Activated CD8-positive, alpha-beta memory T cell treated with anti-CD3 and anti-CD28 coated beads for 36 hours (primary cell): ENCODE data around the gene PPP1R9B. TPM values are rescaled to one million over a fixed set of nuclear protein-coding genes. Genes with fewer than 3 reads are reported as not detected.

Experiments used
- CTCF ChIA-PET: fragments of 350-600 bp; sonication (Branson Sonifier 250); formaldehyde crosslinking; loops from one replicate; lab custom pipeline; 2021; ENCODE audit warnings: antibody characterized with exemption; lab: Charles Lee
- POLR2A ChIA-PET: fragments of 350-600 bp; sonication (Branson Sonifier 250); formaldehyde crosslinking; loops from one replicate; lab custom pipeline; 2021; ENCODE audit warnings: antibody characterized with exemption; lab: Charles Lee
- total RNA-seq, 2 experiments: library from RNA; stranded (reverse); gene quantifications; one replicate each; pipeline ENCODE4 v1.2.3, GENCODE V29; 2021

The PPP1R9B gene
- total RNA-seq, 2 experiments from 2014 or later = 69.6 to 70.6 TPM

- ChIA-PET POLR2A (no interaction called here), CTCF (interaction anchor here (0.6 to 2.0 kb wide), 7 partner anchors 9 to 62 kb away, joined by 3 to 14 read pairs (median 5); no protein-coding TSS in a partner anchor)
These were observed 27.7 kb upstream of the PPP1R9B start for GRCh38 chr17:50177983-50178834.

GRCh38 chr17:50177476-50177875 lies 27.0 kb upstream of the PPP1R9B start:
- POLR2A ChIA-PET = no interaction called here

GRCh38 chr17:50176559-50177357 lies 26.3 kb upstream of the PPP1R9B start:
- ChIA-PET CTCF (interaction anchor here (1.1 to 2.0 kb wide), 4 partner anchors 15 to 93 kb away, joined by 3 to 7 read pairs (median 6); no protein-coding TSS in a partner anchor), POLR2A (no interaction called here)

More at GRCh38 chr17:50177476-50177875, 27.0 kb upstream of the PPP1R9B start:
- CTCF ChIA-PET = interaction anchor here (0.8 to 2.0 kb wide), 6 partner anchors 8 to 92 kb away, joined by 3 to 14 read pairs (median 6); no protein-coding TSS in a partner anchor

GRCh38 chr17:50175035-50175807 lies 24.7 kb upstream of the PPP1R9B start:
- ChIA-PET CTCF (interaction anchor here (1.5 kb wide), 1 partner anchor 25 kb away, joined by 5 read pairs; no protein-coding TSS in a partner anchor), POLR2A (no interaction called here)

GRCh38 chr17:50174444-50174843 lies 24.0 kb upstream of the PPP1R9B start:
- ChIA-PET POLR2A (no interaction called here), CTCF (interaction anchor here (1.5 kb wide), 1 partner anchor 26 kb away, joined by 5 read pairs; no protein-coding TSS in a partner anchor)

GRCh38 chr17:50173335-50173941 lies 23.0 kb upstream of the PPP1R9B start:
- ChIA-PET POLR2A (no interaction called here), CTCF (interaction anchor here (1.5 kb wide), 1 partner anchor 12 kb away, joined by 3 read pairs; no protein-coding TSS in a partner anchor)

- POLR2A ChIA-PET = no interaction called here
- CTCF ChIA-PET = interaction anchor here (1.0 to 1.5 kb wide), 2 partner anchors 12 to 28 kb away, joined by 3 to 4 read pairs; partner anchors contain the start of gene COL1A1
These were observed 22.5 kb upstream of the PPP1R9B start for GRCh38 chr17:50172936-50173334.

- POLR2A ChIA-PET = no interaction called here
- CTCF ChIA-PET = interaction anchor here (1.0 to 1.5 kb wide), 2 partner anchors 11 to 29 kb away, joined by 3 to 4 read pairs; partner anchors contain the start of gene COL1A1
These were observed 21.7 kb upstream of the PPP1R9B start for GRCh38 chr17:50172130-50172529.

GRCh38 chr17:50171371-50172071 lies 21.0 kb upstream of the PPP1R9B start:
- POLR2A ChIA-PET = no interaction called here
- CTCF ChIA-PET = interaction anchor here (1.0 to 2.5 kb wide), 4 partner anchors 10 to 29 kb away, joined by 3 to 18 read pairs (median 5); partner anchors contain the start of gene COL1A1

- ChIA-PET POLR2A (no interaction called here), CTCF (interaction anchor here (1.1 to 2.5 kb wide), 5 partner anchors 18 to 76 kb away, joined by 3 to 18 read pairs (median 7); partner anchors contain the start of gene COL1A1)
These were observed 20.3 kb upstream of the PPP1R9B start for GRCh38 chr17:50170662-50171370.

GRCh38 chr17:50169881-50170459 lies 19.5 kb upstream of the PPP1R9B start:
- CTCF ChIA-PET = interaction anchor here (0.6 to 2.5 kb wide), 22 partner anchors 8 to 228 kb away, joined by 3 to 18 read pairs (median 5); partner anchors contain the start of genes COL1A1, LRRC59, SAMD14 and XYLT2
- POLR2A ChIA-PET = interaction anchor here (0.6 kb wide), 1 partner anchor 21 kb away, joined by 3 read pairs; no protein-coding TSS in a partner anchor

GRCh38 chr17:50169121-50169764 lies 18.8 kb upstream of the PPP1R9B start:
- CTCF ChIA-PET = interaction anchor here (0.6 to 2.5 kb wide), 22 partner anchors 9 to 228 kb away, joined by 3 to 18 read pairs (median 5); partner anchors contain the start of genes COL1A1, LRRC59, SAMD14 and XYLT2
- POLR2A ChIA-PET = interaction anchor here (0.6 kb wide), 1 partner anchor 22 kb away, joined by 3 read pairs; no protein-coding TSS in a partner anchor

GRCh38 chr17:50168319-50168718 lies 17.8 kb upstream of the PPP1R9B start:
- CTCF ChIA-PET = interaction anchor here (0.6 to 2.5 kb wide), 6 partner anchors 13 to 120 kb away, joined by 3 to 12 read pairs (median 4); no protein-coding TSS in a partner anchor
- POLR2A ChIA-PET = no interaction called here

- POLR2A ChIA-PET = interaction anchor here (0.6 kb wide), 1 partner anchor 17 kb away, joined by 6 read pairs; the partner anchor contains the start of gene PPP1R9B
- CTCF ChIA-PET = interaction anchor here (0.6 kb wide), 1 partner anchor 12 kb away, joined by 3 read pairs; no protein-coding TSS in a partner anchor
These were observed 16.9 kb upstream of the PPP1R9B start for GRCh38 chr17:50167371-50167770.

- POLR2A ChIA-PET = no interaction called here
- CTCF ChIA-PET = interaction anchor here (0.6 to 1.6 kb wide), 2 partner anchors 13 to 15 kb away, joined by 3 read pairs; no protein-coding TSS in a partner anchor
These were observed 16.2 kb upstream of the PPP1R9B start for GRCh38 chr17:50166518-50167181.
